ENCODE data around the gene MST1R. TPM values are rescaled to one million over a fixed set of nuclear protein-coding genes. Genes with fewer than 3 reads are reported as not detected.
A peak's percentile ranks its signal among the peaks of the same experiment; 100 is the strongest.

The MST1R gene
- total and polyA plus RNA-seq, 9 of the 15 experiments (the other 6 are each of a cell fraction or from before 2014, with no cell fraction given): 1.3 to 10.0 (median 3.8) TPM

DNA sequence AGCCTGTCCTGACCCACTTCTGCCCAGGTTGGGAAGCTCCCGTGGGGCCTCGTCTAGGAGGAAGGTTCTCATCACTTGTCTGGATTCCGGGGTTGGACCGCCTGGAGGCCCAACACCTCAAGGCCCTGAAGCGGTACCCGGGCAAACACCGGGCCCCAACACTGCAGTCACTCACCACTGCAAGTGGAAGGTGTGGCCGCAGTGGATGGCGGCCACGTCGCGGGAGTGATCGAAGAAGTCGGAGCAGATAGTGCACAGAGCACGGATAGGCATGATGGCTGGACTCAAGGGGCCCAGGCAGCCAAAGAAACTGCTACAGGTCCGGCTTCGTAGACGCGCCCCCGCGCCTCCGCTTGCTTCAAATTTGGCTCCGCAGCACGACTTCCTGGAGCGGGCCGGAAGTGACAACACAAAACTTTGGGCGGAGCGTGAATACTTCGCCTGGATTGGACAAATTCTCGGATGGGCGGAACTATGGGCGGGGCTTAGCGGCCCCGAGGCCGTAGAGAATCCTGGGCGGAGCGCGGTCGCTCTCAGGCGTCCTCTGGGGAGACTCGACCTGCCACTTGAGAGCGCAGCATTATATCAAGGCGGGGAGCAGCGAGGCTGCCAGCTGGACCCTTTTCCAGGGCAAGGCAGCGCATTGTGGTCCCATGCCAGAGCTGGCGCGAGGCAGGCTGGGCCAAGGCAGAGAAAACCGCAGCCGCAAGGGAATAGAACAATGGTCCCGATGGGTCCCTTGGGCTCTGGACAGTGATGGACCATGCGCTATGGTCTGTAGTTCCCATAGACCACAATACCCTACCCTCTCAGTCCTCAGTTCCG is 47.3 kb downstream of the MST1R start, which contains the start of gene TRAIP (continued):
- TF ChIP-seq CXXC5 (CRISPR knock-in tag; IDR thresholded peaks at IDR 0.05) (peak; percentile 58; the same call in 1 of the 2 replicates), ARNT (IDR thresholded peaks at IDR 0.05) (no peak), YBX1 (IDR thresholded peaks at IDR 0.05) (no peak), ZNF717 (CRISPR knock-in tag; IDR thresholded peaks at IDR 0.05) (no peak), ZNF133 (CRISPR knock-in tag; IDR thresholded peaks at IDR 0.05) (no peak), NONO (IDR thresholded peaks at IDR 0.05; ENCODE audit: low read depth in 2 of 2, low read length in 1 of 2) (0 out of 4 replicates have a peak, but pooled peaks of 1 of the 2 experiments have one; percentile 18), SRSF1 (IDR thresholded peaks at IDR 0.05; ENCODE audit: low read depth, low read length) (no peak), HCFC1 (IDR thresholded peaks at IDR 0.05; ENCODE audit: low read depth, low read length) (peak; percentile 44), ATF1 (CRISPR knock-in tag; IDR thresholded peaks at IDR 0.05) (no peak), ATF1 (tag; IDR thresholded peaks at IDR 0.05) (peak; percentile 82), KDM4B (IDR thresholded peaks at IDR 0.05; ENCODE audit: borderline replicate concordance in 2 of 2, low read depth in 1 of 2) (no peak), ELF1 (tag; IDR thresholded peaks at IDR 0.05) (peak; percentile 61; the same call in 1 of the 2 replicates)
- TF ChIP-seq, protein P1, sequence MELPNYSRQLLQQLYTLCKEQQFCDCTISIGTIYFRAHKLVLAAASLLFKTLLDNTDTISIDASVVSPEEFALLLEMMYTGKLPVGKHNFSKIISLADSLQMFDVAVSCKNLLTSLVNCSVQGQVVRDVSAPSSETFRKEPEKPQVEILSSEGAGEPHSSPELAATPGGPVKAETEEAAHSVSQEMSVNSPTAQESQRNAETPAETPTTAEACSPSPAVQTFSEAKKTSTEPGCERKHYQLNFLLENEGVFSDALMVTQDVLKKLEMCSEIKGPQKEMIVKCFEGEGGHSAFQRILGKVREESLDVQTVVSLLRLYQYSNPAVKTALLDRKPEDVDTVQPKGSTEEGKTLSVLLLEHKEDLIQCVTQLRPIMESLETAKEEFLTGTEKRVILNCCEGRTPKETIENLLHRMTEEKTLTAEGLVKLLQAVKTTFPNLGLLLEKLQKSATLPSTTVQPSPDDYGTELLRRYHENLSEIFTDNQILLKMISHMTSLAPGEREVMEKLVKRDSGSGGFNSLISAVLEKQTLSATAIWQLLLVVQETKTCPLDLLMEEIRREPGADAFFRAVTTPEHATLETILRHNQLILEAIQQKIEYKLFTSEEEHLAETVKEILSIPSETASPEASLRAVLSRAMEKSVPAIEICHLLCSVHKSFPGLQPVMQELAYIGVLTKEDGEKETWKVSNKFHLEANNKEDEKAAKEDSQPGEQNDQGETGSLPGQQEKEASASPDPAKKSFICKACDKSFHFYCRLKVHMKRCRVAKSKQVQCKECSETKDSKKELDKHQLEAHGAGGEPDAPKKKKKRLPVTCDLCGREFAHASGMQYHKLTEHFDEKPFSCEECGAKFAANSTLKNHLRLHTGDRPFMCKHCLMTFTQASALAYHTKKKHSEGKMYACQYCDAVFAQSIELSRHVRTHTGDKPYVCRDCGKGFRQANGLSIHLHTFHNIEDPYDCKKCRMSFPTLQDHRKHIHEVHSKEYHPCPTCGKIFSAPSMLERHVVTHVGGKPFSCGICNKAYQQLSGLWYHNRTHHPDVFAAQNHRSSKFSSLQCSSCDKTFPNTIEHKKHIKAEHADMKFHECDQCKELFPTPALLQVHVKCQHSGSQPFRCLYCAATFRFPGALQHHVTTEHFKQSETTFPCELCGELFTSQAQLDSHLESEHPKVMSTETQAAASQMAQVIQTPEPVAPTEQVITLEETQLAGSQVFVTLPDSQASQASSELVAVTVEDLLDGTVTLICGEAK (IDR thresholded peaks at IDR 0.05): peak; percentile 93
- TF ChIP-seq, protein P1 (CRISPR knock-in tag; IDR thresholded peaks at IDR 0.05): no peak
- TF ChIP-seq, protein P2, sequence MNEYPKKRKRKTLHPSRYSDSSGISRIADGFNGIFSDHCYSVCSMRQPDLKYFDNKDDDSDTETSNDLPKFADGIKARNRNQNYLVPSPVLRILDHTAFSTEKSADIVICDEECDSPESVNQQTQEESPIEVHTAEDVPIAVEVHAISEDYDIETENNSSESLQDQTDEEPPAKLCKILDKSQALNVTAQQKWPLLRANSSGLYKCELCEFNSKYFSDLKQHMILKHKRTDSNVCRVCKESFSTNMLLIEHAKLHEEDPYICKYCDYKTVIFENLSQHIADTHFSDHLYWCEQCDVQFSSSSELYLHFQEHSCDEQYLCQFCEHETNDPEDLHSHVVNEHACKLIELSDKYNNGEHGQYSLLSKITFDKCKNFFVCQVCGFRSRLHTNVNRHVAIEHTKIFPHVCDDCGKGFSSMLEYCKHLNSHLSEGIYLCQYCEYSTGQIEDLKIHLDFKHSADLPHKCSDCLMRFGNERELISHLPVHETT (CRISPR knock-in tag; conservative IDR thresholded peaks at IDR 0.05 in 1 of 2, IDR thresholded peaks at IDR 0.05 in 1 of 2): no peak
